IgD-negative memory B cell (primary cell): Measurements from ENCODE around the gene NT5C3B. TPM values are rescaled to one million over a fixed set of nuclear protein-coding genes. Genes with fewer than 3 reads are reported as not detected.

Experiments
- polyA plus RNA-seq: library from polyadenylated mRNA; unstranded; fragments of 300-500 nt; fragmentation: Illumina TruSeq; gene quantifications from one replicate; pipeline ENCODE4 v1.2.3, GENCODE V29; 2021

Gene NT5C3B
- polyA plus RNA-seq, 1 donor from 2014 or later: 50.1 TPM

Other genes with a start within 250 kb of the NT5C3B start
- not detected for gene KRT14, start 249.3 kb downstream of the NT5C3B start, polyA plus RNA-seq
- not detected for gene KRT16, start 223.5 kb downstream of the NT5C3B start, polyA plus RNA-seq
- gene KRT17, start 211.7 kb downstream of the NT5C3B start, polyA plus RNA-seq: not detected
- 1,505 TPM for gene EIF1, start 147.3 kb downstream of the NT5C3B start, polyA plus RNA-seq
- not detected for gene GAST, start 123.9 kb downstream of the NT5C3B start, polyA plus RNA-seq
- gene HAP1, start 101.6 kb downstream of the NT5C3B start, polyA plus RNA-seq: not detected
- gene JUP, start 49.5 kb downstream of the NT5C3B start, polyA plus RNA-seq: 72.0 TPM
- gene P3H4, start 24.3 kb downstream of the NT5C3B start, polyA plus RNA-seq: 1.5 TPM
- gene FKBP10, start 23.2 kb downstream of the NT5C3B start, polyA plus RNA-seq: not detected
- 0.16 TPM for gene KLHL10, start 1.6 kb upstream of the NT5C3B start, polyA plus RNA-seq
- gene KLHL11, start 29.2 kb upstream of the NT5C3B start, polyA plus RNA-seq: 6.5 TPM
- 52.9 TPM for gene ACLY, start 82.7 kb upstream of the NT5C3B start, polyA plus RNA-seq
- 0.10 TPM for gene ODAD4, start 94.4 kb upstream of the NT5C3B start, polyA plus RNA-seq
- 53.0 TPM for gene CNP, start 130.6 kb upstream of the NT5C3B start, polyA plus RNA-seq
- 82.3 TPM for gene DNAJC7, start 181.2 kb upstream of the NT5C3B start, polyA plus RNA-seq
- 30.7 TPM for gene NKIRAS2, start 183.9 kb upstream of the NT5C3B start, polyA plus RNA-seq
- 0.48 TPM for gene C17orf113, start 214.4 kb upstream of the NT5C3B start, polyA plus RNA-seq